GM18498 (cell line): ENCODE data around the gene USP50.
"Not testable (repeated sequence)": the region's sequence is repeated elsewhere in the genome, so short reads cannot be mapped to it uniquely, and the experiment has no call there.

ENCODE experiments used
- ATAC-seq: cut with Tn5 transposase; IDR thresholded peaks from one replicate; pipeline ENCODE4 v1.9.1; 2021; ENCODE audit warnings: mild to moderate bottlenecking, moderate library complexity; ENCODE audit not compliant: unreplicated experiment

The USP50 gene

GRCh38 chr15:50546566-50546965 is at the start of gene USP50:
Gene USP50, minus strand, starts transcription at chr15:50546666. Its CDS starts 141 bp downstream, at chr15:50546525.
- ATAC-seq: no peak

GRCh38 chr15:50594311-50594710 is 47.8 kb upstream of the USP50 start:
- ATAC-seq: no peak

GRCh38 chr15:50593761-50594160 is 47.3 kb upstream of the USP50 start:
- no peak for ATAC-seq

GRCh38 chr15:50590288-50590687 is 43.8 kb upstream of the USP50 start:
- ATAC-seq: no peak

GRCh38 chr15:50577492-50577891 is 31.0 kb upstream of the USP50 start:
- no peak for ATAC-seq

- ATAC-seq: no peak
Measured at GRCh38 chr15:50576166-50576565, 29.7 kb upstream of the USP50 start.

GRCh38 chr15:50573842-50574241 is 27.4 kb upstream of the USP50 start:
- ATAC-seq: not testable (repeated sequence)

- no peak for ATAC-seq
Measured at GRCh38 chr15:50563756-50564155, 17.3 kb upstream of the USP50 start.

GRCh38 chr15:50562735-50563640 is 16.5 kb upstream of the USP50 start:
- no peak for ATAC-seq

GRCh38 chr15:50558012-50558411 is 11.5 kb upstream of the USP50 start:
- peak; percentile 48 for ATAC-seq

GRCh38 chr15:50556642-50557371 is 10.3 kb upstream of the USP50 start:
- ATAC-seq: no peak

GRCh38 chr15:50552238-50552637 is 5.8 kb upstream of the USP50 start:
- no peak for ATAC-seq

- ATAC-seq: no peak
Measured at GRCh38 chr15:50549326-50549725, 2.9 kb upstream of the USP50 start.

- ATAC-seq: no peak
Measured at GRCh38 chr15:50544368-50544767, 2.1 kb downstream of the USP50 start.

GRCh38 chr15:50543556-50543955 is 2.9 kb downstream of the USP50 start:
- ATAC-seq: no peak

GRCh38 chr15:50542887-50543210 is 3.6 kb downstream of the USP50 start:
- ATAC-seq: no peak

GRCh38 chr15:50531766-50532165 is 14.7 kb downstream of the USP50 start:
- ATAC-seq: no peak

- ATAC-seq: no peak
Measured at GRCh38 chr15:50531163-50531562, 15.3 kb downstream of the USP50 start.

GRCh38 chr15:50523851-50524251 is 22.6 kb downstream of the USP50 start:
- ATAC-seq: no peak

GRCh38 chr15:50519740-50520425 is 26.6 kb downstream of the USP50 start:
- no peak for ATAC-seq

- no peak for ATAC-seq
Measured at GRCh38 chr15:50513001-50513400, 33.5 kb downstream of the USP50 start.

GRCh38 chr15:50506121-50506520 is 40.3 kb downstream of the USP50 start:
- no peak for ATAC-seq
